IMR-90 (cell line): ENCODE measurements around the gene IQGAP2. TPM values are rescaled to one million over a fixed set of nuclear protein-coding genes. Genes with fewer than 3 reads are reported as not detected.

Experiments
- ATAC-seq: fragments of 200-7000 bp; cut with Tn5 transposase; 2 replicates; pipeline ENCODE4 v1.9.1; 2020; ENCODE audit warnings: low read depth, mild to moderate bottlenecking, moderate library complexity
- BruUV-seq: library from RNA; stranded (reverse); fragments of 400-500 nt; replicated peaks from 2 replicates; lab custom pipeline; 2021; lab: Mats Ljungman, UMichigan
- CTCF ChIA-PET: fragments of 300-600 bp; formaldehyde crosslinking; extraction: SDS; loops from one replicate; lab custom pipeline; 2021; ENCODE audit warnings: antibody characterized with exemption; lab: Yijun Ruan, JAX
- POLR2A ChIA-PET: fragments of 300-600 bp; sonication (Branson Sonifier 250); formaldehyde crosslinking; loops from one replicate; lab custom pipeline; 2022; ENCODE audit warnings: antibody characterized with exemption; ENCODE audit not compliant: unreplicated experiment; lab: Charles Lee
- DNase-seq: peaks from one replicate; pipeline ENCODE4 v3.0.0; 2013
- H2AFZ ChIP-seq: replicated peaks from 2 replicates; pipeline ENCODE3; 2013; ENCODE audit warnings: low read length, mild to moderate bottlenecking; ENCODE audit not compliant: poor library complexity
- H2AK5ac ChIP-seq: 2 replicates; pipeline ENCODE4 v1.6.1; 2013; ENCODE audit warnings: low read depth, low read length, inconsistent platforms
- H2AK9ac ChIP-seq: replicated peaks from 2 replicates; pipeline ENCODE3; 2013; ENCODE audit warnings: mild to moderate bottlenecking, low read depth, low read length, moderate library complexity; ENCODE audit not compliant: poor library complexity
- H2BK120ac ChIP-seq: 2 replicates; pipeline ENCODE4 v1.6.1; 2013; ENCODE audit warnings: low read depth, low read length, inconsistent platforms
- H2BK15ac ChIP-seq: 3 replicates; pipeline ENCODE4 v1.6.1; 2013; ENCODE audit warnings: low read depth, low read length, inconsistent platforms
- H2BK20ac ChIP-seq: 2 replicates; pipeline ENCODE4 v1.6.1; 2013; ENCODE audit warnings: low read depth, mild to moderate bottlenecking, inconsistent platforms, low read length, moderate library complexity
- H2BK5ac ChIP-seq: 2 replicates; pipeline ENCODE4 v1.6.1; 2013; ENCODE audit warnings: mild to moderate bottlenecking, low read depth, low read length, inconsistent platforms; ENCODE audit not compliant: poor library complexity, severe bottlenecking
- H3K14ac ChIP-seq: replicated peaks from 2 replicates; pipeline ENCODE4 v1.6.1; 2013; ENCODE audit warnings: low read depth, low read length, inconsistent platforms
- H3K18ac ChIP-seq: 2 replicates; pipeline ENCODE4 v1.6.1; 2013; ENCODE audit warnings: low read depth, low read length, control low read depth
- H3K23ac ChIP-seq: 2 replicates; pipeline ENCODE4 v1.6.1; 2013; ENCODE audit warnings: low read depth, low read length, inconsistent platforms
- H3K27ac ChIP-seq: 2 replicates; pipeline ENCODE4 v1.5.1; 2013; ENCODE audit warnings: mild to moderate bottlenecking, control low read depth, low read length; ENCODE audit not compliant: insufficient read depth
- H3K27me3 ChIP-seq: 2 replicates; pipeline ENCODE4 v1.6.1; 2013; ENCODE audit warnings: low read length; ENCODE audit not compliant: control insufficient read depth, insufficient read depth
- H3K36me3 ChIP-seq: 2 replicates; pipeline ENCODE4 v1.6.1; 2013; ENCODE audit warnings: low read length, mixed read lengths; ENCODE audit not compliant: control insufficient read depth, insufficient read depth
- H3K4ac ChIP-seq: 2 replicates; pipeline ENCODE4 v1.6.1; 2013; ENCODE audit warnings: low read depth, low read length, inconsistent platforms
- H3K4me1 ChIP-seq: 2 replicates; pipeline ENCODE4 v1.6.1; 2013; ENCODE audit warnings: low read length, mixed read lengths; ENCODE audit not compliant: control insufficient read depth, insufficient read depth
- H3K4me2 ChIP-seq: 2 replicates; pipeline ENCODE4 v1.6.1; 2013; ENCODE audit warnings: low read depth, mild to moderate bottlenecking, control low read depth, low read length, moderate library complexity
- H3K4me3 ChIP-seq: 2 replicates; pipeline ENCODE4 v1.5.1; 2013; ENCODE audit warnings: low read depth, mild to moderate bottlenecking, control low read depth, low read length, moderate library complexity; ENCODE audit not compliant: insufficient read depth
- H3K56ac ChIP-seq: 2 replicates; pipeline ENCODE4 v1.6.1; 2013; ENCODE audit warnings: low read length, inconsistent platforms; ENCODE audit not compliant: insufficient read depth; ENCODE audit errors: extremely low read depth
- H3K79me1 ChIP-seq, 2 experiments: 2 replicates each; pipeline ENCODE4 v1.6.1; 2013; ENCODE audit warnings: low read length in 2 of 2, inconsistent platforms in 1 of 2, low read depth in 1 of 2
- H3K9ac ChIP-seq: 2 replicates; pipeline ENCODE4 v1.6.1; 2013; ENCODE audit warnings: low read depth, low read length, control low read depth
- H3K9me1 ChIP-seq: 2 replicates; pipeline ENCODE4 v1.6.1; 2013; ENCODE audit warnings: low read length, inconsistent platforms; ENCODE audit not compliant: insufficient read depth
- H3K9me3 ChIP-seq: 2 replicates; pipeline ENCODE4 v1.6.1; 2013; ENCODE audit warnings: low read length; ENCODE audit not compliant: control insufficient read depth, insufficient read depth
- H4K20me1 ChIP-seq: 2 replicates; pipeline ENCODE4 v1.6.1; 2013; ENCODE audit warnings: low read length, inconsistent platforms; ENCODE audit not compliant: insufficient read depth
- H4K5ac ChIP-seq: 2 replicates; pipeline ENCODE4 v1.6.1; 2013; ENCODE audit warnings: mild to moderate bottlenecking, low read depth, low read length, control low read depth
- H4K8ac ChIP-seq, 2 experiments: 2 replicates each; pipeline ENCODE4 v1.6.1; 2013; ENCODE audit warnings: low read depth in 2 of 2, low read length in 2 of 2, control low read depth in 1 of 2, inconsistent platforms in 1 of 2
- H4K91ac ChIP-seq: 2 replicates; pipeline ENCODE4 v1.6.1; 2013; ENCODE audit warnings: low read depth, low read length, inconsistent platforms; ENCODE audit not compliant: insufficient read depth
- BHLHE40 ChIP-seq: fragments of 150-350 bp; IDR thresholded peaks from 2 replicates; pipeline ENCODE4 v1.6.1; 2016; ENCODE audit warnings: mild to moderate bottlenecking, low read depth, low read length
- CEBPB ChIP-seq: IDR thresholded peaks from 2 replicates; pipeline ENCODE4 v1.6.1; 2012; ENCODE audit warnings: low read depth, low read length, improper control_type of control experiment
- FOS ChIP-seq: fragments of 150-350 bp; IDR thresholded peaks from 2 replicates; pipeline ENCODE4 v1.6.1; 2016; ENCODE audit warnings: low read depth, low read length
- MAFK ChIP-seq: IDR thresholded peaks from 2 replicates; pipeline ENCODE4 v1.6.1; 2012; ENCODE audit warnings: low read depth, low read length, improper control_type of control experiment
- POLR2A ChIP-seq: IDR thresholded peaks from 2 replicates; pipeline ENCODE4 v1.6.1; 2012; ENCODE audit warnings: mild to moderate bottlenecking, low read depth, low read length
- RAD21 ChIP-seq: IDR thresholded peaks from 2 replicates; pipeline ENCODE4 v1.6.1; 2012; ENCODE audit warnings: low read length, improper control_type of control experiment
- USF2 ChIP-seq: fragments of 150-350 bp; IDR thresholded peaks from 2 replicates; pipeline ENCODE4 v1.6.1; 2017; ENCODE audit warnings: mild to moderate bottlenecking, antibody characterized with exemption, low read length, low read depth
- WGBS, 2 experiments: methylation state at CpG; one replicate each; pipeline versions ENCODE4 v1.1.5 to v1.1.7; 2013; ENCODE audit warnings: missing lambda C conversion rate in 2 of 2; ENCODE audit not compliant: insufficient read length in 1 of 2; ENCODE audit errors: extremely low coverage in 2 of 2; 5-methylcytosine and 5-hydroxymethylcytosine counted together
- dilution Hi-C: fragments of 300-500 bp; cut with HindIII; formaldehyde crosslinking; loops from one replicate; pipeline ENCODE4 v1.14.3; 2018; ENCODE audit warnings: low sequenced_read_pairs; ENCODE audit not compliant: unreplicated experiment
- in situ Hi-C: fragments of 300-500 bp; cut with MboI; formaldehyde crosslinking; loops from 3 replicates; pipeline ENCODE4 v1.14.3; 2019; ENCODE audit warnings: low sequenced_read_pairs, inconsistent platforms, mixed read lengths
- intact Hi-C: fragments of 100-400 bp; cut with micrococcal nuclease; formaldehyde crosslinking; loops from 2 replicates; pipeline ENCODE4 v1.10.0; 2022
- polyA plus RNA-seq, 3 experiments: library from polyadenylated mRNA; depleted of rRNA; stranded (reverse); fragments of >200 nt; gene quantifications; 2 replicates each; pipeline ENCODE4 v1.2.3, GENCODE V29; 2012; ENCODE audit warnings: low replicate concordance in 1 of 3
- total RNA-seq: library from RNA; depleted of rRNA; stranded (reverse); fragments of >200 nt; gene quantifications from 2 replicates; pipeline ENCODE4 v1.2.3, GENCODE V29; 2012

The IQGAP2 gene
- total and polyA plus RNA-seq, 2 of the 4 experiments (the other 2 are of a cell fraction) = 0.21 to 0.36 TPM

- ChIA-PET CTCF (interaction anchor here (4.4 kb wide), 1 partner anchor 166 kb away, joined by 15 read pairs; no protein-coding TSS in a partner anchor), POLR2A (no interaction called here)
- H2BK5ac ChIP-seq = peak overlapping the region; percentile 73
- H3K9me1 ChIP-seq = 0 out of 2 replicates have a peak, but pooled peaks cover 3% of the 10 kb centered on the region
- no peaks in the 10 kb centered on the region for H3K79me1 ChIP-seq
- no peak overlapping the region; the same call in 2 of the 3 replicates for H2BK15ac ChIP-seq
- no peak overlapping the region for H3K23ac ChIP-seq
- no peak overlapping the region for H2AK5ac ChIP-seq
- H3K18ac ChIP-seq = no peak overlapping the region
- peak overlapping the region; percentile 45; the same call in 1 of the 2 replicates for H2BK120ac ChIP-seq
- H3K4me3 ChIP-seq = no peak overlapping the region
- H4K20me1 ChIP-seq = no peaks in the 10 kb centered on the region
- no peak overlapping the region; the same call in 1 of the 2 replicates for H3K4ac ChIP-seq
- H2AK9ac ChIP-seq = no peak overlapping the region
- no peak overlapping the region for H3K9ac ChIP-seq
- H3K14ac ChIP-seq = no peak overlapping the region
- H2AFZ ChIP-seq = no peak overlapping the region
- intact Hi-C loops (loop anchor here (5.0 kb wide), 1 partner anchor 883 kb away; the partner anchor contains the start of gene WDR41), dilution Hi-C loops (no loop called here), in situ Hi-C loops (loop anchor here (10.0 kb wide), 2 partner anchors 106 to 406 kb away; partner anchors contain the start of gene F2R)
- H2BK20ac ChIP-seq = no peak overlapping the region
- no peaks in the 10 kb centered on the region for H3K36me3 ChIP-seq
- no peaks in the 10 kb centered on the region for H3K27me3 ChIP-seq
- no peak overlapping the region for H3K27ac ChIP-seq
- TF ChIP-seq POLR2A (no peak), MAFK (peak; percentile 52; the same call in 1 of the 2 replicates), CEBPB (peak; percentile 16; the same call in 1 of the 2 replicates), BHLHE40 (peak; percentile 27; the same call in 1 of the 2 replicates), USF2 (peak; percentile 21; the same call in 1 of the 2 replicates), FOS (0 out of 2 replicates have a peak, but pooled peaks have one; percentile 26), RAD21 (no peak)
- no peak overlapping the region; the same call in 1 of the 2 replicates for H3K4me2 ChIP-seq
- H3K4me1 ChIP-seq = peaks cover 11% of the 10 kb centered on the region
- no peaks in the 10 kb centered on the region for H3K9me3 ChIP-seq
- H4K5ac ChIP-seq = peak overlapping the region; percentile 49; the same call in 1 of the 2 replicates
- BruUV-seq = no TSS peak
- no peak overlapping the region for H4K91ac ChIP-seq
- no CpG with 5 or more reads among the region's 4 CpGs for WGBS, 2 experiments
- peak overlapping the region in 1 of 2 experiments; percentile 77; a peak in 1 of 4 replicates for H4K8ac ChIP-seq
- peak; percentile 46; the same call in 1 of the 2 replicates for ATAC-seq
- no peak overlapping the region for H3K56ac ChIP-seq
- DNase-seq = peak; percentile 96
Observed at GRCh38 chr5:76608833-76609232, 205.7 kb downstream of the IQGAP2 start.
